Measurements from ENCODE around the gene RBM20.
"Not testable (repeated sequence)": the region's sequence is repeated elsewhere in the genome, so short reads cannot be mapped to it uniquely, and the experiment has no call there.

The RBM20 gene

GRCh38 chr10:110744782-110745181 lies 100.6 kb downstream of the RBM20 start:
- DNase-seq: no peak

GRCh38 chr10:110746254-110746826 lies 102.2 kb downstream of the RBM20 start:
- peak; percentile 25 for DNase-seq

- DNase-seq: no peak
These were observed 103.0 kb downstream of the RBM20 start for GRCh38 chr10:110746969-110747608.

GRCh38 chr10:110747609-110748464 lies 103.7 kb downstream of the RBM20 start:
- no peak for DNase-seq

GRCh38 chr10:110748970-110749369 lies 104.8 kb downstream of the RBM20 start:
- DNase-seq: no peak

- DNase-seq: no peak
These were observed 106.8 kb downstream of the RBM20 start for GRCh38 chr10:110750931-110751330.

GRCh38 chr10:110751850-110752249 lies 107.7 kb downstream of the RBM20 start:
- no peak for DNase-seq

GRCh38 chr10:110753462-110753861 lies 109.3 kb downstream of the RBM20 start:
- no peak for DNase-seq

- DNase-seq: no peak
These were observed 110.4 kb downstream of the RBM20 start for GRCh38 chr10:110754375-110755105.

GRCh38 chr10:110755781-110756180 lies 111.6 kb downstream of the RBM20 start:
- no peak for DNase-seq

- no peak for DNase-seq
These were observed 112.7 kb downstream of the RBM20 start for GRCh38 chr10:110756876-110757275.

GRCh38 chr10:110757586-110757985 lies 113.5 kb downstream of the RBM20 start:
- DNase-seq: no peak

GRCh38 chr10:110758128-110758765 lies 114.1 kb downstream of the RBM20 start:
- no peak for DNase-seq

- no peak for DNase-seq
These were observed 114.8 kb downstream of the RBM20 start for GRCh38 chr10:110758898-110759297.

GRCh38 chr10:110759523-110759922 lies 115.4 kb downstream of the RBM20 start:
- no peak for DNase-seq

GRCh38 chr10:110762109-110762848 lies 118.1 kb downstream of the RBM20 start:
- DNase-seq: no peak

GRCh38 chr10:110762849-110763211 lies 118.7 kb downstream of the RBM20 start:
- no peak for DNase-seq

GRCh38 chr10:110764378-110764777 lies 120.2 kb downstream of the RBM20 start:
- no peak for DNase-seq

GRCh38 chr10:110764793-110765512 lies 120.8 kb downstream of the RBM20 start:
- no peak for DNase-seq

- no peak for DNase-seq
These were observed 121.6 kb downstream of the RBM20 start for GRCh38 chr10:110765513-110766319.

GRCh38 chr10:110767601-110768000 lies 123.5 kb downstream of the RBM20 start:
- DNase-seq: not testable (repeated sequence)
